K562 (cell line): ENCODE data around the gene ZFAND3. TPM values are rescaled to one million over a fixed set of nuclear protein-coding genes. Genes with fewer than 3 reads are reported as not detected.

ENCODE experiments used
- ATF3 ChIP-seq, 2 experiments: fragments of 450-650 bp in 1 of 2; sonication (generic) in 1 of 2; formaldehyde crosslinking in 1 of 2; IDR thresholded peaks in 1 of 2; conservative IDR thresholded peaks in 1 of 2; 2 replicates each; pipeline versions ENCODE4 v1.6.1 to v1.8.1; 2016 to 2023; ENCODE audit warnings: mild to moderate bottlenecking in 2 of 2, moderate library complexity in 2 of 2, inconsistent platforms in 1 of 2, missing genetic modification reagents in 1 of 2
- CEBPG ChIP-seq, 3 experiments: fragments of 200-800 bp in 1 of 3; sonication (Bioruptor generic) in 1 of 3; sonication (generic) in 1 of 3; formaldehyde crosslinking in 1 of 3; IDR thresholded peaks in 2 of 3; conservative IDR thresholded peaks in 1 of 3; 2 replicates each; pipeline versions ENCODE4 v1.6.1 to v1.8.0; 2016 to 2022; ENCODE audit warnings: missing compliant biosample characterization in 2 of 3, missing genetic modification characterization in 2 of 3, mild to moderate bottlenecking in 1 of 3, missing genetic modification reagents in 1 of 3
- E2F1 ChIP-seq: sonication (generic); formaldehyde crosslinking; IDR thresholded peaks from 2 replicates; pipeline ENCODE4 v1.8.1; 2023; ENCODE audit warnings: mild to moderate bottlenecking, missing genetic modification reagents, moderate library complexity
- FOXJ2 ChIP-seq: fragments of 200-800 bp; sonication (Bioruptor generic); IDR thresholded peaks from 2 replicates; pipeline ENCODE4 v1.6.1; 2016; ENCODE audit warnings: missing genetic modification characterization, missing compliant biosample characterization
- MECOM ChIP-seq: fragments of 250-450 bp; sonication (Bioruptor Pico); IDR thresholded peaks from 2 replicates; pipeline ENCODE4 v1.8.0; 2022; ENCODE audit warnings: inconsistent platforms
- NFXL1 ChIP-seq: fragments of 450-650 bp; formaldehyde crosslinking; IDR thresholded peaks from 2 replicates; pipeline ENCODE4 v1.4.0; 2021; ENCODE audit warnings: mild to moderate bottlenecking
- POLR2AphosphoS5 ChIP-seq: IDR thresholded peaks from 2 replicates; pipeline ENCODE4 v1.6.1; 2011; ENCODE audit warnings: mild to moderate bottlenecking, low read depth, low read length, moderate library complexity; ENCODE audit not compliant: control insufficient read depth, insufficient read depth
- RBM22 ChIP-seq: fragments of 200-400 bp; formaldehyde crosslinking; IDR thresholded peaks from 2 replicates; pipeline ENCODE4 v1.6.1; 2018; ENCODE audit warnings: low read length, low read depth; ENCODE audit not compliant: poor library complexity, severe bottlenecking
- RFX1 ChIP-seq: fragments of 450-650 bp; IDR thresholded peaks from 2 replicates; pipeline ENCODE4 v1.6.1; 2016; ENCODE audit warnings: mild to moderate bottlenecking, moderate library complexity
- SREBF1 ChIP-seq: fragments of 150-350 bp; IDR thresholded peaks from 2 replicates; pipeline ENCODE4 v1.6.1; 2014; ENCODE audit warnings: antibody characterized with exemption, low read depth, low read length, borderline replicate concordance
- ZNF766 ChIP-seq: fragments of 200-800 bp; sonication (Bioruptor generic); conservative IDR thresholded peaks from 2 replicates; pipeline ENCODE4 v1.6.1; 2016; ENCODE audit warnings: missing genetic modification characterization, missing compliant biosample characterization
- polyA plus RNA-seq, 8 experiments: library from polyadenylated mRNA; depleted of rRNA in 4 of 8; stranded (reverse) in 5 of 8; unstranded in 3 of 8; fragments of >200 nt; fragmentation: Nextera tagmentation in 2 of 8; fragmentation: Illumina TruSeq in 1 of 8; extraction: Ambion mirVana in 2 of 8; extraction: Trizol in 1 of 8; gene quantifications; 2 replicates each; pipeline versions ENCODE4 v1.2.1 to v1.2.3, GENCODE V29; 2011 to 2014; ENCODE audit warnings: inconsistent platforms in 1 of 8, missing spikeins in 1 of 8
- total RNA-seq, 7 experiments: library from RNA; depleted of rRNA in 6 of 7; stranded (reverse); fragments of >200 nt in 6 of 7; fragmentation: Illumina TruSeq in 2 of 7; extraction: Trizol in 2 of 7; gene quantifications; 2 replicates each; pipeline versions ENCODE4 v1.2.1 to v1.2.3, GENCODE V29; 2011 to 2021; ENCODE audit warnings: low replicate concordance in 1 of 7

The ZFAND3 gene
- total and polyA plus RNA-seq, 9 of the 15 experiments (the other 6 are each of a cell fraction or from before 2014, with no cell fraction given) = 0.81 to 26.6 (median 11.8) TPM

- TF ChIP-seq FOXJ2 (tag) (peak; percentile 17; the same call in 1 of the 2 replicates), RBM22 (no peak), CEBPG (CRISPR knock-in tag; IDR thresholded peaks at IDR 0.05) (peak; percentile 95), CEBPG (tag; conservative IDR thresholded peaks at IDR 0.05 in 1 of 2, IDR thresholded peaks at IDR 0.05 in 1 of 2) (peak; percentile 74 to 97), ZNF766 (CRISPR knock-in tag) (peak; percentile 82), NFXL1 (CRISPR knock-in tag) (peak; percentile 25; the same call in 1 of the 2 replicates), POLR2AphosphoS5 (no peak), E2F1 (CRISPR knock-in tag) (0 out of 2 replicates have a peak, but pooled peaks have one; percentile 24), MECOM (CRISPR knock-in tag) (peak; percentile 27; the same call in 1 of the 2 replicates), RFX1 (no peak), ATF3 (IDR thresholded peaks at IDR 0.05) (peak; percentile 81; the same call in 1 of the 2 replicates), ATF3 (CRISPR knock-in tag; conservative IDR thresholded peaks at IDR 0.05) (no peak), SREBF1 (no peak)
- TF ChIP-seq, all 486 proteins: peak for 79
Measured at GRCh38 chr6:37840143-37840939, 20.8 kb downstream of the ZFAND3 start (continued).
